Spleen (tissue), 11 donors: Measurements from ENCODE around the gene HMCN2. TPM values are rescaled to one million over a fixed set of nuclear protein-coding genes. Genes with fewer than 3 reads are reported as not detected.

Experiments
- DNase-seq: peaks from one replicate; pipeline ENCODE4 v3.0.0-alpha.2; 2020
- H3K27ac ChIP-seq, 8 donors: fragments of 200-600 bp; sonication (generic) in 7 of 8; 1 replicate in 4 of 8; 2 replicates in 4 of 8; pipeline versions ENCODE4 v1.5.0 to v1.8.0; 2016 to 2021; ENCODE audit warnings: inconsistent platforms in 4 of 8, mild to moderate bottlenecking in 4 of 8, moderate library complexity in 1 of 8
- H3K27me3 ChIP-seq, 7 donors: fragments of 200-600 bp; sonication (generic) in 6 of 7; replicated peaks in 1 of 7; 1 replicate in 4 of 7; 2 replicates in 3 of 7; pipeline versions ENCODE4 v1.5.0 to v1.8.0; 2016 to 2021; ENCODE audit warnings: inconsistent platforms in 3 of 7, mild to moderate bottlenecking in 1 of 7
- H3K36me3 ChIP-seq, 6 donors: fragments of 200-600 bp; sonication (generic) in 5 of 6; 1 replicate in 4 of 6; 2 replicates in 2 of 6; pipeline versions ENCODE4 v1.5.0 to v1.8.0; 2016 to 2021; ENCODE audit warnings: inconsistent platforms in 2 of 6
- H3K4me1 ChIP-seq, 6 donors: fragments of 200-600 bp; sonication (generic) in 5 of 6; 1 replicate in 3 of 6; 2 replicates in 3 of 6; pipeline versions ENCODE4 v1.5.0 to v1.8.0; 2016 to 2021; ENCODE audit warnings: inconsistent platforms in 3 of 6
- H3K4me3 ChIP-seq, 8 donors: fragments of 200-600 bp; sonication (generic) in 7 of 8; 1 replicate in 4 of 8; 2 replicates in 4 of 8; pipeline versions ENCODE4 v1.5.0 to v1.8.0; 2016 to 2021; ENCODE audit warnings: inconsistent platforms in 4 of 8, mild to moderate bottlenecking in 4 of 8, moderate library complexity in 2 of 8
- H3K9me3 ChIP-seq, 8 donors: fragments of 200-600 bp; sonication (generic) in 7 of 8; 1 replicate in 4 of 8; 2 replicates in 4 of 8; pipeline versions ENCODE4 v1.5.0 to v1.8.0; 2016 to 2021; ENCODE audit warnings: inconsistent platforms in 4 of 8
- POLR2A ChIP-seq, 3 donors: fragments of 450-650 bp; IDR thresholded peaks; one replicate each; pipeline ENCODE4 v1.5.1; 2017; ENCODE audit warnings: antibody characterized with exemption in 3 of 3, mild to moderate bottlenecking in 1 of 3
- POLR2AphosphoS5 ChIP-seq, 3 donors: sonication (generic); formaldehyde crosslinking; IDR thresholded peaks; one replicate each; pipeline ENCODE4 v1.5.1; 2017; ENCODE audit warnings: antibody characterized with exemption in 3 of 3
- WGBS, 5 donors: extraction: QIAGEN DNeasy Blood & Tissue Kit in 3 of 5; methylation state at CpG; one replicate each; pipeline versions ENCODE4 v1.1.5 to v1.1.7; 2013 to 2018; 5-methylcytosine and 5-hydroxymethylcytosine counted together
- intact Hi-C: fragments of 100-400 bp; cut with DNase I; formaldehyde crosslinking; loops from one replicate; pipeline ENCODE4 v1.15.0; 2023; ENCODE audit warnings: low total_unique reads
- polyA plus RNA-seq, 3 donors: library from polyadenylated mRNA; stranded (reverse); fragments of 200-250 nt; gene quantifications; one replicate each; pipeline ENCODE4 v1.2.1, GENCODE V29; 2013
- total RNA-seq, 7 donors: library from RNA; depleted of rRNA in 3 of 7; stranded (reverse); fragments of >200 nt in 3 of 7; fragmentation: NEBNext Ultra II Directional in 4 of 7; extraction: Animal tissue kit (Norgen Biotek cat#: 25700) in 4 of 7; gene quantifications; one replicate each; pipeline versions ENCODE4 v1.1.0 to v1.2.1, GENCODE V29; 2016 to 2021
- TF ChIP-seq, protein P1 (sequence below), 11 experiments: fragments of 200-600 bp in 7 of 11; fragments of 450-650 bp in 4 of 11; sonication (generic) in 4 of 11; IDR thresholded peaks in 8 of 11; conservative IDR thresholded peaks in 3 of 11; 1 replicate in 7 of 11; 2 replicates in 4 of 11; pipeline versions ENCODE4 v1.4.0 to v1.8.0; 2016 to 2021; ENCODE audit warnings: antibody characterized with exemption in 11 of 11, inconsistent platforms in 4 of 11, mild to moderate bottlenecking in 1 of 11
- donor health status: healthy with polysubstance abuse.
- donor health status: DM: no; HTN: no; CAD: no; lungs with moderate emphysema.
- donor health status: DM: no; HTN: no; CAD: no.
- donor health status: Bipolar disorder and iron deficiency.
- donor health status: healthy.
- donor health status: DM: no; HTN: no; CAD: no.
- donor health status: DM: yes; HTN: yes; CAD: no.

The HMCN2 gene
- total and polyA plus RNA-seq, 10 donors: 0.09 to 1.9 (median 0.73) TPM

DNA sequence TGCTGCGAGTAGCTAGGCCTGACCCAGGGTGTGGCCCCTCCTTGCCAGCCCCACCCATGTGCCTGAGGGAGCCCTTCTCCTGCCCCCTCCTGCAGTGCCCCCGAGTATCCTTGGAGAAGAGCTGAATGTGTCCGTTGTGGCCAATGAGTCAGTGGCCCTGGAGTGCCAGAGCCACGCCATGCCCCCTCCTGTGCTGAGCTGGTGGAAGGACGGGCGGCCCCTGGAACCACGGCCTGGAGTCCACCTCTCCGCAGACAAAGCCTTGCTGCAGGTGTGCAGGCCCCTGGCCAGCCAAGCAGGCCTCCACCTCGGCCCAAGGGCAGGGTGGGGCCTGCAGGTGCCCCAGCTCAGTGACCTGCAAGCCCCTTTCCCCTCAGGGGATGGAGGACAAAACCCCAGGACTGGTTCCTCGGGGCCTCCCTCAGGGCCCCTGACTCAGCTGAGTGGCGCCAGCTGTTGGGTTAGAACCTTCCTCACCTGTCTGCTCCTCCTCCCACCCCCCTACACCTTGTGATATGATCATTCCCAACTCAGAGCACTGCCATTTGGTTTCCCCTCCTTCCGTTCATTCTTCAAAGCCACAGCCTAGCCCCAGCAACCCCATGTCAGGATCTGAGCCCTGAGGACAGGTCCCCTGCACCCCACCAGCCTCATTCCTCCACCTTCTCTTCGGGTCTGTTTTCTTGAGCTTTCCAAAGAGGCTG lies 99.2 kb downstream of the HMCN2 start:
- no peak for DNase-seq
- intact Hi-C loops: no loop called here
- no peak overlapping the region for H3K27ac ChIP-seq
- WGBS, 5 donors: 79 to 88% (median 80%) methylated on average over 12 to 13 of the region's 13 CpGs
- H3K4me3 ChIP-seq: no peak overlapping the region
- H3K36me3 ChIP-seq: no peaks in the 10 kb centered on the region
- TF ChIP-seq, protein P1, sequence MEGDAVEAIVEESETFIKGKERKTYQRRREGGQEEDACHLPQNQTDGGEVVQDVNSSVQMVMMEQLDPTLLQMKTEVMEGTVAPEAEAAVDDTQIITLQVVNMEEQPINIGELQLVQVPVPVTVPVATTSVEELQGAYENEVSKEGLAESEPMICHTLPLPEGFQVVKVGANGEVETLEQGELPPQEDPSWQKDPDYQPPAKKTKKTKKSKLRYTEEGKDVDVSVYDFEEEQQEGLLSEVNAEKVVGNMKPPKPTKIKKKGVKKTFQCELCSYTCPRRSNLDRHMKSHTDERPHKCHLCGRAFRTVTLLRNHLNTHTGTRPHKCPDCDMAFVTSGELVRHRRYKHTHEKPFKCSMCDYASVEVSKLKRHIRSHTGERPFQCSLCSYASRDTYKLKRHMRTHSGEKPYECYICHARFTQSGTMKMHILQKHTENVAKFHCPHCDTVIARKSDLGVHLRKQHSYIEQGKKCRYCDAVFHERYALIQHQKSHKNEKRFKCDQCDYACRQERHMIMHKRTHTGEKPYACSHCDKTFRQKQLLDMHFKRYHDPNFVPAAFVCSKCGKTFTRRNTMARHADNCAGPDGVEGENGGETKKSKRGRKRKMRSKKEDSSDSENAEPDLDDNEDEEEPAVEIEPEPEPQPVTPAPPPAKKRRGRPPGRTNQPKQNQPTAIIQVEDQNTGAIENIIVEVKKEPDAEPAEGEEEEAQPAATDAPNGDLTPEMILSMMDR (IDR thresholded peaks at IDR 0.05 in 8 of 11, conservative IDR thresholded peaks at IDR 0.05 in 3 of 11): no peak
- no peak for TF ChIP-seq POLR2A (IDR thresholded peaks at IDR 0.05)
- TF ChIP-seq POLR2AphosphoS5 (IDR thresholded peaks at IDR 0.05): no peak
- H3K4me1 ChIP-seq: no peaks in the 10 kb centered on the region
- peaks cover 0 to 55% (median 0%) of the 10 kb centered on the region in 7 donors for H3K27me3 ChIP-seq
- H3K9me3 ChIP-seq: no peaks in the 10 kb centered on the region

DNA sequence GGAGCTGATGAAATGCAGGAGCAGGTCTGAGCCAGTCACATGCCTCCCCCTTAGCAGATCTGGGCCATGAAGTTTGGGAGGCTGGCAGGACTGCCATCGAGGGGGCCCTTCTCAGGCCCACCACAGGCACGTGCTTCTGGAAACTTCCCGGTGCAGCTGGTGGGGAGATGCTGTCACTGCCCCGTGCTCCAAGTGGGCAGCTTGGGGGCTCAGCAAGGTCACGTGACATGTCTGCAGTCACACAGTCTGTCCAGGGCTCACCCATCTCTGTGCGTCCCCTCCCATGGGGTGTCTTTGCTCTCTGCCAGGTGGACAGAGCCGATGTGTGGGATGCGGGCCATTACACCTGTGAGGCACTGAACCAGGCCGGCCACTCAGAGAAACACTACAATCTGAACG lies 99.8 kb downstream of the HMCN2 start:
- Histone ChIP-seq H3K27ac (no peak overlapping the region), H3K36me3 (no peaks in the 10 kb centered on the region), H3K9me3 (no peaks in the 10 kb centered on the region), H3K27me3 (peaks cover 0 to 57% (median 0%) of the 10 kb centered on the region in 7 donors), H3K4me3 (no peak overlapping the region), H3K4me1 (no peaks in the 10 kb centered on the region)
- intact Hi-C loops: no loop called here
- TF ChIP-seq POLR2AphosphoS5 (IDR thresholded peaks at IDR 0.05) (no peak), POLR2A (IDR thresholded peaks at IDR 0.05) (no peak)
- TF ChIP-seq, protein P1 (IDR thresholded peaks at IDR 0.05 in 8 of 11, conservative IDR thresholded peaks at IDR 0.05 in 3 of 11): no peak
- DNase-seq: no peak
- WGBS, 5 donors: 72 to 86% (median 82%) methylated on average over 7 to 10 of the region's 10 CpGs

DNA sequence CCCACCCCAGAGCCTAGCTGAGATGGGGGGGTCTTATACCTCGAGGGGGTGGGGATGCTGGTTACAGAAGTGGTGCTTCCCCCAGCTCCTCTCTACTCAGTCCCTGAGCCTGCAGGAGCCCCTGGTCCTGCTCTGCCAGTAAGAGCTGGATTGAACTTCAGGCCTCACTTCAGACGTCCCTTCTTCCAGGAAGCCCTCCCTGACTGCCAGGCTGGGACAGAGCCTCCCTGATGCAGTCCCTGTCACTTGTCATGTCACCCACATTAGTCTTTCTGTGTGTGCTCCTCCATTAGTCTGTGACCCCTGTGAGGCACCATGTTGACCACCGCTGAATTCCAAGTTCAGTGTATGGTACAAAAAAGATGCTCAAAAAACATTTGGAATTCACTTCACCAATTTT lies 100.5 kb downstream of the HMCN2 start:
- DNase-seq: no peak
- no peaks in the 10 kb centered on the region for H3K9me3 ChIP-seq
- H3K27ac ChIP-seq: no peak overlapping the region
- intact Hi-C loops: no loop called here
- TF ChIP-seq POLR2A (IDR thresholded peaks at IDR 0.05) (no peak), POLR2AphosphoS5 (IDR thresholded peaks at IDR 0.05) (no peak)
- TF ChIP-seq, protein P1 (IDR thresholded peaks at IDR 0.05 in 8 of 11, conservative IDR thresholded peaks at IDR 0.05 in 3 of 11): no peak
- H3K4me3 ChIP-seq: no peak overlapping the region
- WGBS, 5 donors: 67 to 91% (median 84%) methylated on average over 3 of the region's 3 CpGs
- peaks cover 0 to 57% (median 0%) of the 10 kb centered on the region in 7 donors for H3K27me3 ChIP-seq
- no peaks in the 10 kb centered on the region for H3K4me1 ChIP-seq
- H3K36me3 ChIP-seq: no peaks in the 10 kb centered on the region

DNA sequence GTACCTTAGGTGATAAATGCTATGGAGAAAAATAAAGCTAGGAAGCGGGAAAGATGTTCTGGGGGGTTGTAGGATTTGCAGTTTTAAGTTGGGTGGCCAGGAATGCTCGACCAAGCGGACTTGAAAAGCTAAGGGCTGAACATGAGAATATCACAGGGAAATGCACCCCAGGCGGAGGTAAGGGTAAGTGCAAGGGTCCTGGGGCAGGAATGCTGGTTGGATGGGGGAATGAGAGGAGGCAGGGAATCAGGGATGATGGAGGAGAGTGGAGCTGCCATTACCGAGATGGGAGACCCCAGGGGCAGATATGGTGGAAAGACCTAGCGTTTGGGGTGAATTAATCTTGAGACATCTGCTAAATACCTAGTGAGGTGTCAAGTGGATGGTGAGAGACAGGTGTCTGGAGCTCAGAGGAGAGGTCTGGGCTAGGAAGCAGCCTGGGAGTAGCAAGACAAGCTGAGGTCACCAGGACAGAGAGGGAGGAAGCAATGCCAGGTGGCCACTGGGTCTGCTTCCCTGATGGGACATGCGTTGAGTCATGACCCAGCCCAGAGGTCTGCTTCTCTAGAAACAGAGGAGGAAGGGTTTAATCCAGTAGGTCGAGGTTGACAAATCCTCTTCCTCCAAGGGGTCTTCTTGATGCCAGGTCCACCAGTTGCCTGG lies 101.5 kb downstream of the HMCN2 start:
- WGBS, 5 donors: 81 to 88% (median 87%) methylated on average over 7 to 8 of the region's 8 CpGs
- H3K36me3 ChIP-seq: no peaks in the 10 kb centered on the region
- no peaks in the 10 kb centered on the region for H3K9me3 ChIP-seq
- TF ChIP-seq POLR2AphosphoS5 (IDR thresholded peaks at IDR 0.05) (no peak), POLR2A (IDR thresholded peaks at IDR 0.05) (no peak)
- TF ChIP-seq, protein P1 (IDR thresholded peaks at IDR 0.05 in 8 of 11, conservative IDR thresholded peaks at IDR 0.05 in 3 of 11): no peak
- no peaks in the 10 kb centered on the region for H3K4me1 ChIP-seq
- no peak overlapping the region for H3K4me3 ChIP-seq
- peaks cover 0 to 50% (median 0%) of the 10 kb centered on the region in 7 donors for H3K27me3 ChIP-seq
- no peak for DNase-seq
- intact Hi-C loops: no loop called here
- no peak overlapping the region for H3K27ac ChIP-seq
